Endothelial cell of umbilical vein (primary cell): ENCODE results near the gene VPS36.

ENCODE experiments used
- EZH2 ChIP-seq: IDR thresholded peaks from 2 replicates; pipeline ENCODE4 v1.6.1; 2012; ENCODE audit warnings: borderline replicate concordance, low read depth, mild to moderate bottlenecking, moderate library complexity, low read length, inconsistent platforms; ENCODE audit not compliant: severe bottlenecking
- FOS ChIP-seq: IDR thresholded peaks from 2 replicates; pipeline ENCODE4 v1.6.1; 2011; ENCODE audit warnings: mild to moderate bottlenecking, low read length, moderate library complexity, borderline replicate concordance; ENCODE audit not compliant: insufficient read depth
- GATA2 ChIP-seq: IDR thresholded peaks from 2 replicates; pipeline ENCODE4 v1.7.0; 2011; ENCODE audit warnings: low read depth, mild to moderate bottlenecking, moderate library complexity, mixed read lengths, low read length; ENCODE audit not compliant: insufficient read length, insufficient read depth
- TF ChIP-seq, protein P1 (sequence below), 2 donors: IDR thresholded peaks; 1 replicate in 1 of 2; 2 replicates in 1 of 2; pipeline ENCODE4 v1.5.1; 2011; ENCODE audit warnings: low read length in 2 of 2, mild to moderate bottlenecking in 2 of 2, moderate library complexity in 2 of 2, control low read depth in 1 of 2, inconsistent platforms in 1 of 2, low read depth in 1 of 2; ENCODE audit not compliant: insufficient read depth in 1 of 2; ENCODE audit errors: extremely low read depth in 1 of 2

DNA sequence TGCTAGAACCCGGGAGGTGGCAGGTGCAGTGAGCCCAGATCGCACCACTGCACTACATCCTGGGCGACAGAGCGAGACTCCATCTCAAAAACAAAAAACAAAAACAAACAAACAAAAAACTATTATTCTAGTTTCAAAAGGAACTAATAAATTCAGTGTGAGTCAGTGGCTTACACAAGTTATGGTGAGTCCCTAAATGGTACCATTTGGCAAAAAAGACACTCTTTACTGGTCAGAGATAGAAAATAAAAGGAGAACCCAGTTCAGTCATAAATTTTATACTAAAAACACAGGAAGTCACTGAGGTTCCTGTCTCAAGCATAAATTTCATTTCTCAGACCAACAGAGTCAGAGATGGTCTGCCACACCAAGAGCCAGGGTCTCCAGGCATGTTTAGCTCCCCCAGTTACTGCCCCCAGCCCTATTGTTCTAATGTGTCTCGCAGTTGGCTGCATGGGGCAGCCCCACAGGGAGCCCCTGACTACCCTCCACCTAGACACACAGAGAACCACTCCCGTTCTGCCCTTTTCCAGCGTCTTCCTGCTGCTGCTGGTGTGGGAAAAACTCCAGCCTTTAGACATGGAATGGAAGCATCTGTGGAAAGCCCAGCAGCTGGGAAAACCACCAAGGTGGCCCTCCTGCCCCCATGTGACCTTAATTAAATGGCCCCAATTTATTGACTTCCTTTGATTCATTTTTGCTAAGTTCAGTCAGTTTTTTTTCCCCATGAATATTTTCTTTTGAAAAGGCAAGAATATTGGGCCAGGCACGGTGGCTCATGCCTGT, 56.7 kb downstream of the VPS36 start:
- TF ChIP-seq FOS (no peak), EZH2 (no peak), GATA2 (no peak)
- TF ChIP-seq, protein P1, sequence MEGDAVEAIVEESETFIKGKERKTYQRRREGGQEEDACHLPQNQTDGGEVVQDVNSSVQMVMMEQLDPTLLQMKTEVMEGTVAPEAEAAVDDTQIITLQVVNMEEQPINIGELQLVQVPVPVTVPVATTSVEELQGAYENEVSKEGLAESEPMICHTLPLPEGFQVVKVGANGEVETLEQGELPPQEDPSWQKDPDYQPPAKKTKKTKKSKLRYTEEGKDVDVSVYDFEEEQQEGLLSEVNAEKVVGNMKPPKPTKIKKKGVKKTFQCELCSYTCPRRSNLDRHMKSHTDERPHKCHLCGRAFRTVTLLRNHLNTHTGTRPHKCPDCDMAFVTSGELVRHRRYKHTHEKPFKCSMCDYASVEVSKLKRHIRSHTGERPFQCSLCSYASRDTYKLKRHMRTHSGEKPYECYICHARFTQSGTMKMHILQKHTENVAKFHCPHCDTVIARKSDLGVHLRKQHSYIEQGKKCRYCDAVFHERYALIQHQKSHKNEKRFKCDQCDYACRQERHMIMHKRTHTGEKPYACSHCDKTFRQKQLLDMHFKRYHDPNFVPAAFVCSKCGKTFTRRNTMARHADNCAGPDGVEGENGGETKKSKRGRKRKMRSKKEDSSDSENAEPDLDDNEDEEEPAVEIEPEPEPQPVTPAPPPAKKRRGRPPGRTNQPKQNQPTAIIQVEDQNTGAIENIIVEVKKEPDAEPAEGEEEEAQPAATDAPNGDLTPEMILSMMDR (IDR thresholded peaks at IDR 0.05; ENCODE audit: extremely low read depth in 1 of 2, insufficient read depth in 1 of 2, low read depth in 1 of 2, low read length in 2 of 2), result no peak
